ENCODE data around the gene ZNF566.

The ZNF566 gene

GRCh38 chr19:36441339-36441738 is 48.0 kb downstream of the ZNF566 start:
- no peak for DNase-seq (ENCODE audit: low read depth in 2 of 2)

GRCh38 chr19:36436531-36436930 is 52.8 kb downstream of the ZNF566 start:
- DNase-seq (ENCODE audit: low read depth in 2 of 2): no peak

GRCh38 chr19:36423925-36424324 is 65.4 kb downstream of the ZNF566 start:
- no peak for DNase-seq (ENCODE audit: low read depth in 2 of 2)

- no peak for DNase-seq (ENCODE audit: low read depth in 2 of 2)
These were observed 67.4 kb downstream of the ZNF566 start for GRCh38 chr19:36421749-36422481.

GRCh38 chr19:36420961-36421748 is 68.2 kb downstream of the ZNF566 start:
- DNase-seq (ENCODE audit: low read depth in 2 of 2): no peak

- DNase-seq (ENCODE audit: low read depth in 2 of 2): peak; percentile 41 to 66
These were observed 70.9 kb downstream of the ZNF566 start, which contains the start of gene ZFP82 for GRCh38 chr19:36418287-36419001. Gene ZFP82 (minus strand): TSS chr19:36418644. CDS start chr19:36409789, 8,855 bp downstream.

GRCh38 chr19:36417752-36418286 is 71.5 kb downstream of the ZNF566 start:
- no peak for DNase-seq (ENCODE audit: low read depth in 2 of 2)

GRCh38 chr19:36409841-36410240 is 79.5 kb downstream of the ZNF566 start:
- no peak for DNase-seq (ENCODE audit: low read depth in 2 of 2)

- no peak for DNase-seq (ENCODE audit: low read depth in 2 of 2)
These were observed 81.3 kb downstream of the ZNF566 start for GRCh38 chr19:36408101-36408500.

GRCh38 chr19:36404498-36404897 is 84.9 kb downstream of the ZNF566 start:
- DNase-seq (ENCODE audit: low read depth in 2 of 2): no peak

- no peak for DNase-seq (ENCODE audit: low read depth in 2 of 2)
These were observed 87.9 kb downstream of the ZNF566 start for GRCh38 chr19:36401475-36401874.

GRCh38 chr19:36398571-36398970 is 90.8 kb downstream of the ZNF566 start:
- no peak for DNase-seq (ENCODE audit: low read depth in 2 of 2)

Measured in stimulated activated CD8-positive, alpha-beta memory T cell treated with anti-CD3 and anti-CD28 coated beads, Interleukin-2, amount 100 ng/mL, for 1 hour (primary cell).